Hepatocyte (in vitro differentiated cells): Measurements from ENCODE around the gene ING3. TPM values are rescaled to one million over a fixed set of nuclear protein-coding genes. Genes with fewer than 3 reads are reported as not detected.

Experiments
- DNase-seq: peaks from one replicate; pipeline ENCODE4 v3.0.0-alpha.2; 2016; ENCODE audit warnings: low spot score
- H2AFZ ChIP-seq: fragments of 200-600 bp; sonication (generic); 2 replicates; pipeline ENCODE4 v1.6.0; 2016; ENCODE audit warnings: antibody characterized with exemption, mild to moderate bottlenecking
- H3K27ac ChIP-seq: fragments of 200-600 bp; sonication (generic); 2 replicates; pipeline ENCODE4 v1.5.1; 2016; ENCODE audit warnings: mild to moderate bottlenecking
- H3K27me3 ChIP-seq: fragments of 200-600 bp; sonication (generic); 2 replicates; pipeline ENCODE4 v1.6.1; 2016
- H3K36me3 ChIP-seq: fragments of 200-600 bp; sonication (generic); replicated peaks from 2 replicates; pipeline ENCODE4 v1.5.1; 2016; ENCODE audit warnings: low read depth; ENCODE audit not compliant: insufficient read depth
- H3K4me1 ChIP-seq: fragments of 200-600 bp; sonication (generic); 2 replicates; pipeline ENCODE4 v1.5.1; 2016; ENCODE audit warnings: mild to moderate bottlenecking, moderate library complexity; ENCODE audit not compliant: insufficient read depth
- H3K4me2 ChIP-seq: fragments of 200-600 bp; sonication (generic); 2 replicates; pipeline ENCODE4 v1.6.0; 2016
- H3K4me3 ChIP-seq: fragments of 200-600 bp; sonication (generic); 2 replicates; pipeline ENCODE4 v1.5.1; 2016; ENCODE audit warnings: mild to moderate bottlenecking
- H3K79me2 ChIP-seq: fragments of 200-600 bp; sonication (generic); 2 replicates; pipeline ENCODE4 v1.6.0; 2017; ENCODE audit warnings: mild to moderate bottlenecking
- H3K9me2 ChIP-seq: fragments of 200-600 bp; sonication (generic); replicated peaks from 2 replicates; pipeline ENCODE4 v1.6.0; 2017; ENCODE audit warnings: mild to moderate bottlenecking; ENCODE audit not compliant: insufficient read depth
- H3K9me3 ChIP-seq: fragments of 200-600 bp; sonication (generic); 2 replicates; pipeline ENCODE4 v1.5.1; 2016; ENCODE audit warnings: low read depth, mild to moderate bottlenecking
- H4K20me1 ChIP-seq: fragments of 200-600 bp; sonication (generic); 2 replicates; pipeline ENCODE4 v1.6.0; 2016; ENCODE audit warnings: mild to moderate bottlenecking; ENCODE audit not compliant: insufficient read depth, poor library complexity, severe bottlenecking
- CTCF ChIP-seq: fragments of 200-600 bp; sonication (generic); IDR thresholded peaks from 2 replicates; pipeline ENCODE4 v1.5.1; 2016; ENCODE audit warnings: antibody characterized with exemption, mild to moderate bottlenecking; ENCODE audit not compliant: poor library complexity
- EZH2 ChIP-seq: fragments of 200-600 bp; sonication (generic); IDR thresholded peaks from 2 replicates; pipeline ENCODE4 v1.6.1; 2016; ENCODE audit warnings: antibody characterized with exemption, mild to moderate bottlenecking, borderline replicate concordance
- EZH2phosphoT487 ChIP-seq: fragments of 200-600 bp; sonication (generic); IDR thresholded peaks from one replicate; pipeline ENCODE4 v1.6.1; 2018; ENCODE audit warnings: antibody characterized with exemption, mild to moderate bottlenecking, low read depth, moderate library complexity; ENCODE audit not compliant: unreplicated experiment, severe bottlenecking
- WGBS: methylation state at CpG from one replicate; pipeline ENCODE4 v1.1.6; 2016; ENCODE audit warnings: low lambda C conversion rate; ENCODE audit errors: missing lambda C conversion rate; 5-methylcytosine and 5-hydroxymethylcytosine counted together
- polyA plus RNA-seq: library from polyadenylated mRNA; unstranded; fragments of >200 nt; fragmentation: Nextera tagmentation; extraction: Ambion mirVana; gene quantifications from 2 replicates; pipeline ENCODE4 v1.2.1, GENCODE V29; 2016
- total RNA-seq: library from RNA; depleted of rRNA; stranded (reverse); fragments of >200 nt; gene quantifications from 2 replicates; pipeline ENCODE4 v1.2.3, GENCODE V29; 2014

The ING3 gene
- total and polyA plus RNA-seq, 2 experiments from 2014 or later, result 14.1 to 29.6 TPM

- H3K79me2 ChIP-seq, result peaks cover 37% of the 10 kb centered on the region
- peak overlapping the region; percentile 86 for H3K4me2 ChIP-seq
- peak overlapping the region; percentile 89 for H3K27ac ChIP-seq
These were observed 40.6 kb downstream of the ING3 start for GRCh38 chr7:120991161-120991560.

GRCh38 chr7:120991581-120991980 is 41.0 kb downstream of the ING3 start:
- Histone ChIP-seq H4K20me1 (no peaks in the 10 kb centered on the region), H3K79me2 (peaks cover 37% of the 10 kb centered on the region), H3K4me3 (peak overlapping the region; percentile 11), H3K9me3 (no peaks in the 10 kb centered on the region), H3K27ac (peak overlapping the region; percentile 89), H2AFZ (no peak overlapping the region), H3K27me3 (no peaks in the 10 kb centered on the region), H3K36me3 (no peaks in the 10 kb centered on the region), H3K4me2 (peak overlapping the region; percentile 86), H3K4me1 (peaks cover 3% of the 10 kb centered on the region), H3K9me2 (no peaks in the 10 kb centered on the region)
- TF ChIP-seq EZH2 (no peak), CTCF (no peak), EZH2phosphoT487 (no peak)
- WGBS, result 41% methylated on average over 2 of the region's 2 CpGs
- no peak for DNase-seq

More at GRCh38 chr7:120991161-120991560, 40.6 kb downstream of the ING3 start:
- Histone ChIP-seq H4K20me1 (no peaks in the 10 kb centered on the region), H3K9me3 (no peaks in the 10 kb centered on the region), H3K4me3 (peak overlapping the region; percentile 11), H3K9me2 (no peaks in the 10 kb centered on the region), H3K36me3 (no peaks in the 10 kb centered on the region), H3K27me3 (no peaks in the 10 kb centered on the region), H2AFZ (no peak overlapping the region), H3K4me1 (peaks cover 3% of the 10 kb centered on the region)
- WGBS, result 65% methylated on average over 1 of the region's 1 CpG
- no peak for TF ChIP-seq CTCF
- TF ChIP-seq EZH2, result no peak
- no peak for TF ChIP-seq EZH2phosphoT487
- DNase-seq, result no peak

GRCh38 chr7:120992272-120992964 is 41.8 kb downstream of the ING3 start:
- DNase-seq, result no peak
- Histone ChIP-seq H3K27ac (peak overlapping the region; percentile 89), H4K20me1 (no peaks in the 10 kb centered on the region), H3K27me3 (no peaks in the 10 kb centered on the region), H3K9me2 (no peaks in the 10 kb centered on the region), H3K9me3 (no peaks in the 10 kb centered on the region), H3K4me2 (peak overlapping the region; percentile 86), H3K79me2 (peaks cover 41% of the 10 kb centered on the region), H2AFZ (no peak overlapping the region), H3K4me3 (peak overlapping the region; percentile 11), H3K36me3 (no peaks in the 10 kb centered on the region), H3K4me1 (peaks cover 3% of the 10 kb centered on the region)
- no peak for TF ChIP-seq CTCF
- no peak for TF ChIP-seq EZH2phosphoT487
- TF ChIP-seq EZH2, result no peak
